HepG2 (cell line): ENCODE data around the gene NDUFS1. TPM values are rescaled to one million over a fixed set of nuclear protein-coding genes. Genes with fewer than 3 reads are reported as not detected.

Experiments used
- ATAC-seq: fragments of 200-7000 bp; cut with Tn5 transposase; 3 replicates; pipeline ENCODE4 v1.9.1; 2020; ENCODE audit warnings: mild to moderate bottlenecking, moderate library complexity
- BruUV-seq: library from RNA; stranded (reverse); fragments of 400-500 nt; replicated peaks from 2 replicates; lab custom pipeline; 2021; lab: Mats Ljungman, UMichigan
- CTCF ChIA-PET: fragments of 300-600 bp; formaldehyde crosslinking; extraction: SDS; loops from one replicate; lab custom pipeline; 2021; ENCODE audit warnings: low total read pairs, inconsistent platforms, low intra/inter-chr PET ratio; lab: Yijun Ruan, JAX
- POLR2A ChIA-PET: fragments of 350-600 bp; sonication (Branson Sonifier 250); formaldehyde crosslinking; loops from one replicate; lab custom pipeline; 2020; ENCODE audit warnings: antibody characterized with exemption, inconsistent platforms; lab: Yijun Ruan, JAX
- DNase-seq: peaks from one replicate; pipeline ENCODE4 v3.0.0-alpha.2; 2015; ENCODE audit warnings: low spot score
- FAIRE-seq: peaks from 3 replicates; lab custom pipeline; 2011; peaks lifted over from hg19 to GRCh38; lab: Jason Lieb, UNC
- H2AFZ ChIP-seq: one replicate; pipeline ENCODE4 v1.6.1; 2011; ENCODE audit warnings: low read length, inconsistent platforms
- H3K27ac ChIP-seq: fragments of 300-600 bp; 3 replicates; pipeline ENCODE4 v1.8.0; 2011; ENCODE audit warnings: mixed run types, mild to moderate bottlenecking, mixed read lengths, low read length, inconsistent platforms; ENCODE audit not compliant: insufficient read depth; ENCODE audit errors: extremely low read length
- H3K27me3 ChIP-seq, 2 experiments: fragments of 200-600 bp in 1 of 2; 2 replicates in 1 of 2; 3 replicates in 1 of 2; pipeline versions ENCODE4 v1.6.0 to v1.8.0; 2011; ENCODE audit warnings: low read length in 2 of 2, mild to moderate bottlenecking in 2 of 2, moderate library complexity in 2 of 2, inconsistent platforms in 1 of 2; ENCODE audit not compliant: insufficient read depth in 2 of 2, control insufficient read depth in 1 of 2
- H3K36me3 ChIP-seq, 2 experiments: fragments of 200-600 bp in 1 of 2; replicated peaks in 1 of 2; 2 replicates in 1 of 2; 3 replicates in 1 of 2; pipeline versions ENCODE4 v1.5.1 to v1.8.0; 2011; ENCODE audit warnings: low read length in 2 of 2, inconsistent platforms in 1 of 2; ENCODE audit not compliant: insufficient read depth in 2 of 2, control insufficient read depth in 1 of 2
- H3K4me1 ChIP-seq: 2 replicates; pipeline ENCODE4 v1.5.1; 2012; ENCODE audit warnings: low read length, inconsistent platforms; ENCODE audit not compliant: insufficient read depth
- H3K4me2 ChIP-seq: 2 replicates; pipeline ENCODE4 v1.6.0; 2011; ENCODE audit warnings: low read depth, low read length, inconsistent platforms
- H3K4me3 ChIP-seq, 3 experiments: fragments of 200-600 bp in 1 of 3; sonication (generic), shearing (Covaris generic) in 1 of 3; replicated peaks in 1 of 3; 2 replicates each; pipeline ENCODE4 v1.5.1; 2011 to 2016; ENCODE audit warnings: low read length in 3 of 3, inconsistent platforms in 2 of 3, low read depth in 2 of 3, mild to moderate bottlenecking in 2 of 3, control low read depth in 1 of 3, mixed read lengths in 1 of 3; ENCODE audit not compliant: insufficient read depth in 1 of 3
- H3K79me2 ChIP-seq: one replicate; pipeline ENCODE4 v1.6.1; 2011; ENCODE audit warnings: low read length, inconsistent platforms; ENCODE audit not compliant: insufficient read depth
- H3K9ac ChIP-seq: 2 replicates; pipeline ENCODE4 v1.6.0; 2011; ENCODE audit warnings: mild to moderate bottlenecking, low read depth, low read length, inconsistent platforms; ENCODE audit not compliant: insufficient read depth
- H3K9me3 ChIP-seq: 2 replicates; pipeline ENCODE4 v1.5.1; 2012; ENCODE audit warnings: mild to moderate bottlenecking, low read length
- H4K20me1 ChIP-seq: 2 replicates; pipeline ENCODE4 v1.6.0; 2011; ENCODE audit warnings: inconsistent platforms, mild to moderate bottlenecking, low read length, moderate library complexity; ENCODE audit not compliant: insufficient read depth
- BORCS8-MEF2B ChIP-seq: sonication (generic); formaldehyde crosslinking; IDR thresholded peaks from 2 replicates; pipeline ENCODE4 v1.8.0; 2022; ENCODE audit warnings: mild to moderate bottlenecking, missing genetic modification reagents
- GPN1 ChIP-seq: sonication (generic); formaldehyde crosslinking; IDR thresholded peaks from 2 replicates; pipeline ENCODE4 v1.5.1; 2020; ENCODE audit warnings: missing genetic modification reagents, borderline replicate concordance
- KLF16 ChIP-seq, 2 experiments: sonication (generic) in 1 of 2; formaldehyde crosslinking in 1 of 2; IDR thresholded peaks; 2 replicates each; pipeline versions ENCODE4 v1.6.1 to v1.8.0; 2016 to 2023; ENCODE audit warnings: missing genetic modification reagents in 2 of 2, missing compliant biosample characterization in 1 of 2
- NCOR1 ChIP-seq: fragments of 200-600 bp; sonication (generic); IDR thresholded peaks from 2 replicates; pipeline ENCODE4 v1.7.0; 2017; ENCODE audit warnings: antibody characterized with exemption, low read length, borderline replicate concordance
- PHF5A ChIP-seq: IDR thresholded peaks from one replicate; pipeline ENCODE4 v1.6.1; 2018; ENCODE audit warnings: low read depth, missing genetic modification reagents; ENCODE audit not compliant: unreplicated experiment
- ZBTB49 ChIP-seq: sonication (generic); formaldehyde crosslinking; IDR thresholded peaks from 2 replicates; pipeline ENCODE4 v1.4.0; 2020; ENCODE audit warnings: missing genetic modification reagents, borderline replicate concordance
- ZKSCAN5 ChIP-seq: sonication (generic); formaldehyde crosslinking; IDR thresholded peaks from 2 replicates; pipeline ENCODE4 v1.5.1; 2020; ENCODE audit warnings: mild to moderate bottlenecking, missing genetic modification reagents
- ZNF121 ChIP-seq: sonication (generic); formaldehyde crosslinking; IDR thresholded peaks from 2 replicates; pipeline ENCODE4 v1.5.0; 2020; ENCODE audit warnings: mild to moderate bottlenecking, missing genetic modification reagents
- ZNF20 ChIP-seq: sonication (generic); formaldehyde crosslinking; IDR thresholded peaks from 2 replicates; pipeline ENCODE4 v1.4.0; 2020; ENCODE audit warnings: mild to moderate bottlenecking, moderate library complexity, missing genetic modification reagents
- ZNF792 ChIP-seq: IDR thresholded peaks from 2 replicates; pipeline ENCODE4 v1.6.1; 2016
- WGBS: methylation state at CpG from one replicate; pipeline ENCODE4 v1.1.6; 2017; ENCODE audit warnings: low lambda C conversion rate; 5-methylcytosine and 5-hydroxymethylcytosine counted together
- in situ Hi-C: cut with HindIII; loops from 2 replicates; pipeline ENCODE4 v1.10.0; 2017; ENCODE audit warnings: low pct_unique_long_range_greater_than_20kb; ENCODE audit not compliant: extremely low pct_ligation_motif_present
- intact Hi-C: fragments of 100-400 bp; cut with micrococcal nuclease; formaldehyde crosslinking; loops from one replicate; pipeline ENCODE4 v1.10.0; 2022; ENCODE audit not compliant: unreplicated experiment
- polyA plus RNA-seq, 8 experiments: library from polyadenylated mRNA; depleted of rRNA in 3 of 8; stranded (reverse) in 7 of 8; unstranded in 1 of 8; fragments of >200 nt; fragmentation: Illumina TruSeq in 4 of 8; extraction: Trizol in 4 of 8; gene quantifications; 2 replicates each; pipeline versions ENCODE4 v1.2.1 to v1.2.3, GENCODE V29; 2011 to 2016; ENCODE audit warnings: low read depth in 4 of 8, missing spikeins in 1 of 8, mixed read lengths in 1 of 8; ENCODE audit not compliant: insufficient read depth in 1 of 8
- total RNA-seq, 5 experiments: library from RNA; depleted of rRNA; stranded (reverse); fragments of >200 nt; fragmentation: Illumina TruSeq; extraction: Trizol; gene quantifications; 2 replicates each; pipeline ENCODE4 v1.2.3, GENCODE V29; 2016; ENCODE audit warnings: low read depth in 1 of 5
- TF ChIP-seq, protein P1 (sequence below): sonication (generic); formaldehyde crosslinking; IDR thresholded peaks from 2 replicates; pipeline ENCODE4 v1.5.1; 2020; ENCODE audit warnings: missing genetic modification reagents, mild to moderate bottlenecking, borderline replicate concordance

The NDUFS1 gene
- total and polyA plus RNA-seq, 2 of the 13 experiments (the other 11 are each of a cell fraction or from before 2014, with no cell fraction given): 139 to 242 TPM

DNA sequence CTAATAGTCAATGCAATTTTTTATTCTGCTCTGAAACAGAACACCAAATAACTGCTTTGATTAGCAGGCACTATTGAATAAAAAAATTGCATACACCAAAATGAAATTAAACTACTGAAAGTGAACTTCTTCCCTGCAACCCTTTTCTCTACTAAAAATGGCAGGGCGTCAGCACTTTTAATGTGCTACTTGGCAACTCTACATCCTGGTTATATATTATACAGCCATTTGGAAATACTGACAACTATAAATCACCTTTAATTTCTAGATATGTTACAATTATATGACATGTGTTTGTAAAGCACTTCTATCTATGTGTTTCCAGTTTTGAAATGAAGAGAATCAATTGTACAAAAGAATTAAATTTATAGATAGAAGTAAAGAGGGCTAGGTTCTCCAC, 9.9 kb downstream of the NDUFS1 start:
- Histone ChIP-seq H3K9ac (no peak overlapping the region), H3K79me2 (peaks cover 21% of the 10 kb centered on the region), H3K27ac (no peak overlapping the region), H3K4me3 (no peak overlapping the region), H3K9me3 (no peaks in the 10 kb centered on the region), H3K4me2 (no peak overlapping the region), H3K4me1 (peaks cover 7% of the 10 kb centered on the region), H2AFZ (no peak overlapping the region)
- POLR2A ChIA-PET: no interaction called here
- intact Hi-C loops: no loop called here
- FAIRE-seq (no peak), ATAC-seq (no peak)
- TF ChIP-seq GPN1 (CRISPR knock-in tag): no peak
- no peak for TF ChIP-seq ZKSCAN5 (CRISPR knock-in tag)
- TF ChIP-seq NCOR1: no peak
- TF ChIP-seq ZNF121 (CRISPR knock-in tag): no peak
- TF ChIP-seq KLF16 (CRISPR knock-in tag; IDR thresholded peaks at IDR 0.05): no peak
- TF ChIP-seq ZNF792 (CRISPR knock-in tag): no peak
- TF ChIP-seq, protein P1, sequence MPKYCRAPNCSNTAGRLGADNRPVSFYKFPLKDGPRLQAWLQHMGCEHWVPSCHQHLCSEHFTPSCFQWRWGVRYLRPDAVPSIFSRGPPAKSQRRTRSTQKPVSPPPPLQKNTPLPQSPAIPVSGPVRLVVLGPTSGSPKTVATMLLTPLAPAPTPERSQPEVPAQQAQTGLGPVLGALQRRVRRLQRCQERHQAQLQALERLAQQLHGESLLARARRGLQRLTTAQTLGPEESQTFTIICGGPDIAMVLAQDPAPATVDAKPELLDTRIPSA: no peak
- no peak for TF ChIP-seq ZBTB49
- no peak for TF ChIP-seq PHF5A (CRISPR knock-in tag)
- no peak for TF ChIP-seq ZNF20 (CRISPR knock-in tag)
- TF ChIP-seq BORCS8-MEF2B (CRISPR knock-in tag): no peak
- TF ChIP-seq, all 625 proteins: peak for 0
- no TSS peak for BruUV-seq
- in situ Hi-C loops: no loop called here
- CTCF ChIA-PET: no interaction called here
- Histone ChIP-seq H3K27me3 (no peaks in the 10 kb centered on the region), H4K20me1 (peaks cover 4% of the 10 kb centered on the region; the same call in 1 of the 2 replicates), H3K36me3 (peaks cover 20 to 78% of the 10 kb centered on the region in 2 experiments)
- WGBS: 90% methylated on average over 1 of the region's 1 CpG
- no peak for DNase-seq
